Stomach (tissue), 9 donors: ENCODE results near the gene CAMSAP1. TPM values are rescaled to one million over a fixed set of nuclear protein-coding genes. Genes with fewer than 3 reads are reported as not detected.

Source experiments
- DNase-seq, 2 donors: peaks; one replicate each; pipeline versions ENCODE4 v3.0.0 to v3.0.0-alpha.2; 2013 to 2019
- H3K27ac ChIP-seq, 5 donors: fragments of 200-600 bp in 4 of 5; sonication (generic) in 4 of 5; one replicate each; pipeline ENCODE4 v1.5.1; 2013 to 2019; ENCODE audit warnings: mild to moderate bottlenecking in 1 of 5, moderate library complexity in 1 of 5
- H3K27me3 ChIP-seq, 3 donors: fragments of 200-600 bp; sonication (generic); one replicate each; pipeline ENCODE4 v1.5.1; 2017 to 2019; ENCODE audit warnings: mixed run types in 1 of 3
- H3K36me3 ChIP-seq, 4 donors: fragments of 200-600 bp; sonication (generic); 1 replicate in 3 of 4; 2 replicates in 1 of 4; pipeline ENCODE4 v1.5.1; 2016 to 2019
- H3K4me1 ChIP-seq, 4 donors: fragments of 200-600 bp; sonication (generic); one replicate each; pipeline ENCODE4 v1.5.1; 2016 to 2019
- H3K4me3 ChIP-seq, 4 donors: fragments of 200-600 bp; sonication (generic) in 3 of 4; one replicate each; pipeline ENCODE4 v1.5.1; 2016 to 2019; ENCODE audit warnings: mild to moderate bottlenecking in 1 of 4
- H3K9me3 ChIP-seq, 4 donors: fragments of 200-600 bp; sonication (generic); one replicate each; pipeline ENCODE4 v1.5.1; 2016 to 2019
- EP300 ChIP-seq: sonication (generic); formaldehyde crosslinking; IDR thresholded peaks from one replicate; pipeline ENCODE4 v1.6.1; 2017; ENCODE audit warnings: antibody characterized with exemption
- POLR2A ChIP-seq, 4 donors: fragments of 450-650 bp; IDR thresholded peaks; one replicate each; pipeline ENCODE4 v1.6.1; 2016; ENCODE audit warnings: antibody characterized with exemption in 4 of 4, control low read depth in 2 of 4, mild to moderate bottlenecking in 1 of 4, moderate library complexity in 1 of 4
- POLR2AphosphoS5 ChIP-seq, 3 donors: sonication (generic); formaldehyde crosslinking; IDR thresholded peaks; one replicate each; pipeline ENCODE4 v1.6.1; 2016; ENCODE audit warnings: antibody characterized with exemption in 3 of 3
- WGBS, 5 donors: extraction: QIAGEN DNeasy Blood & Tissue Kit in 3 of 5; methylation state at CpG; one replicate each; pipeline versions ENCODE4 v1.1.5 to v1.1.7; 2013 to 2018; 5-methylcytosine and 5-hydroxymethylcytosine counted together
- intact Hi-C: fragments of 100-400 bp; cut with DNase I; formaldehyde crosslinking; loops from one replicate; pipeline ENCODE4 v1.15.1; 2023; ENCODE audit warnings: low total_unique reads
- polyA plus RNA-seq, 3 donors: library from polyadenylated mRNA; stranded (reverse); fragments of 200-250 nt; gene quantifications; one replicate each; pipeline ENCODE4 v1.2.3, GENCODE V29; 2013
- total RNA-seq, 5 donors: library from RNA; depleted of rRNA; stranded (reverse); fragments of >200 nt; gene quantifications; one replicate each; pipeline versions ENCODE4 v1.1.0 to v1.2.3, GENCODE V29; 2014 to 2016
- TF ChIP-seq, protein P1 (sequence below), 7 experiments: fragments of 450-650 bp in 4 of 7; fragments of 200-600 bp in 3 of 7; sonication (generic) in 3 of 7; IDR thresholded peaks; one replicate each; pipeline ENCODE4 v1.5.1; 2016 to 2019; ENCODE audit warnings: antibody characterized with exemption in 7 of 7, control low read depth in 2 of 7, mild to moderate bottlenecking in 1 of 7
- donor health status: healthy with polysubstance abuse.
- donor health status: Bipolar disorder and iron deficiency.
- donor health status: healthy.

The CAMSAP1 gene
- total and polyA plus RNA-seq, 8 donors: 2.4 to 238 (median 12.7) TPM

DNA sequence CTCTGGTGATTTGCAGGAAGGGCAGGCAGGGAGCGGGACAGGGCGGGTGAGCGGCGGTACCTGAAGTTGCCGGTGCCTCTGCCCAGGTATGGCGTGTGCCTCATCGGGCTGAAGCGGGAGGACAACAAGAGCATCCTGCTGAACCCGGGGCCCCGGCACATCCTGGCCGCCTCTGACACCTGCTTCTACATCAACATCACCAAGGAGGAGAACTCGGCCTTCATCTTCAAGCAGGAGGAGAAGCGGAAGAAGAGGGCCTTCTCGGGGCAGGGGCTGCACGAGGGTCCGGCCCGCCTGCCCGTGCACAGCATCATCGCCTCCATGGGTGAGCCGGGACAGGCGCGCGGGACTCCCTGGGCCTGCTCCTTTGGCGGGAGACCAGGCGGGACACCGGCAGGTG is 136.6 kb downstream of the CAMSAP1 start:
- no peak overlapping the region for H3K4me3 ChIP-seq
- H3K27ac ChIP-seq: no peak overlapping the region
- no peak for DNase-seq
- H3K27me3 ChIP-seq: peaks cover 0 to 50% (median 0%) of the 10 kb centered on the region in 3 donors
- 85 to 91% (median 86%) methylated on average over 25 to 26 of the region's 26 CpGs for WGBS, 5 donors
- H3K4me1 ChIP-seq: no peaks in the 10 kb centered on the region
- peaks cover 3 to 17% (median 12%) of the 10 kb centered on the region in 4 donors for H3K9me3 ChIP-seq
- intact Hi-C loops: no loop called here
- TF ChIP-seq POLR2A (IDR thresholded peaks at IDR 0.05): no peak
- no peak for TF ChIP-seq EP300
- TF ChIP-seq POLR2AphosphoS5 (IDR thresholded peaks at IDR 0.05): no peak
- TF ChIP-seq, protein P1, sequence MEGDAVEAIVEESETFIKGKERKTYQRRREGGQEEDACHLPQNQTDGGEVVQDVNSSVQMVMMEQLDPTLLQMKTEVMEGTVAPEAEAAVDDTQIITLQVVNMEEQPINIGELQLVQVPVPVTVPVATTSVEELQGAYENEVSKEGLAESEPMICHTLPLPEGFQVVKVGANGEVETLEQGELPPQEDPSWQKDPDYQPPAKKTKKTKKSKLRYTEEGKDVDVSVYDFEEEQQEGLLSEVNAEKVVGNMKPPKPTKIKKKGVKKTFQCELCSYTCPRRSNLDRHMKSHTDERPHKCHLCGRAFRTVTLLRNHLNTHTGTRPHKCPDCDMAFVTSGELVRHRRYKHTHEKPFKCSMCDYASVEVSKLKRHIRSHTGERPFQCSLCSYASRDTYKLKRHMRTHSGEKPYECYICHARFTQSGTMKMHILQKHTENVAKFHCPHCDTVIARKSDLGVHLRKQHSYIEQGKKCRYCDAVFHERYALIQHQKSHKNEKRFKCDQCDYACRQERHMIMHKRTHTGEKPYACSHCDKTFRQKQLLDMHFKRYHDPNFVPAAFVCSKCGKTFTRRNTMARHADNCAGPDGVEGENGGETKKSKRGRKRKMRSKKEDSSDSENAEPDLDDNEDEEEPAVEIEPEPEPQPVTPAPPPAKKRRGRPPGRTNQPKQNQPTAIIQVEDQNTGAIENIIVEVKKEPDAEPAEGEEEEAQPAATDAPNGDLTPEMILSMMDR (IDR thresholded peaks at IDR 0.05): no peak
- H3K36me3 ChIP-seq: no peaks in the 10 kb centered on the region

DNA sequence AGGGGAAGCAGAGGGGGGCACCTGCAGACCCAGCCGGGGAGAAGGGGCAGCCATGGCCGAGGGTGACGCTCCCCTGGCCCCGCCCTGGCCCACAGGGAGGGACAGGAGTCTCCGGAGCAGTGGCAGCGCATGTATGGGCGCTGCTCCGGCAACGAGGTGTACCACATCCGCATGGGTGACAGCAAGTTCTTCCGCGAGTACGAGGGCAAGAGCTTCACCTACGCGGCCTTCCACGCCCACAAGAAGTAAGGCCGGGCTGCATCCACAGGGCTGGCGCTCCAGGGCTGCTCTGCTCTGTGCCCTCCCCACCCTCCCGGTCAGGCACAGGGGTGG is 137.2 kb downstream of the CAMSAP1 start:
- Histone ChIP-seq H3K4me1 (no peaks in the 10 kb centered on the region), H3K27me3 (peaks cover 0 to 50% (median 0%) of the 10 kb centered on the region in 3 donors), H3K36me3 (no peaks in the 10 kb centered on the region), H3K9me3 (peaks cover 6 to 23% (median 18%) of the 10 kb centered on the region in 4 donors), H3K27ac (no peak overlapping the region), H3K4me3 (no peak overlapping the region)
- TF ChIP-seq POLR2AphosphoS5 (IDR thresholded peaks at IDR 0.05) (no peak), POLR2A (IDR thresholded peaks at IDR 0.05) (no peak), EP300 (no peak)
- TF ChIP-seq, protein P1 (IDR thresholded peaks at IDR 0.05): no peak
- intact Hi-C loops: no loop called here
- DNase-seq: no peak
- 67 to 88% (median 83%) methylated on average over 12 to 19 of the region's 19 CpGs for WGBS, 5 donors

DNA sequence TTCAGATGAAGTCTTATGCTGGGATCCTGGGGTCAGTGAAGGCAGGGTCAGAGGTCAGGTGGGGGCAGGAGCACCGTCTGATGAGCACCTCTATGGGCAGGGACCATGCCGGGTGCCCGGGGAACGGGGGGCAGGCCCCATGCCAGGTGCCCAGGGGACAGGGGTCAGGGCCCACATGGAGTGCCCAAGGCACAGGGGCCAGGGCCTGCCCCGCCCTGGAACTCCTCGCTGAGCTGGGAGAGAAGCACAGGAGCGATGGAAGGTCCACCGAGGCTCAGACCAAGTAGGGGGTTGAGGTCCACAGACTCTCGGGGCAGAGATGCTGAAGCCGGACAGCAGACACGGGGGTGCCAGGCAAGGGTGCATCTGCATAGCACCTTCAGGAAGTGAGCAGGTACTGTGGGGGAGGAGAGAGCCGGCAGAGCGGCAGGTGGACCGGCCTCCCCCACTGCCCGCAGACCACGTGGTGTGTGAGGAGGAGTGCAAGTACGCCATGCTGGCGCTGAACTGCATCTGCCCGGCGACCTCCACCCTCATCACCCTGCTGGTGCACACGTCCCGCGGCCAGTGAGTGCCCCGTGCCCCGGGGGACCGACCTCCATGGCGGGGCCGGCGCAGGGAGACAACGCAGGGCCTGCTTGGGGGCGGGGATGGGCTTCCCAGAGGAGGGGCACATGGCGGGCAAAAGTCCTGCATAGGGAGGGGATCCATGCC is 137.7 kb downstream of the CAMSAP1 start:
- H3K27me3 ChIP-seq: peaks cover 0 to 46% (median 0%) of the 10 kb centered on the region in 3 donors
- no peaks in the 10 kb centered on the region for H3K36me3 ChIP-seq
- H3K4me1 ChIP-seq: no peaks in the 10 kb centered on the region
- H3K9me3 ChIP-seq: peaks cover 6 to 28% (median 22%) of the 10 kb centered on the region in 4 donors
- TF ChIP-seq, protein P1 (IDR thresholded peaks at IDR 0.05): no peak
- TF ChIP-seq EP300: no peak
- TF ChIP-seq POLR2AphosphoS5 (IDR thresholded peaks at IDR 0.05): no peak
- TF ChIP-seq POLR2A (IDR thresholded peaks at IDR 0.05): no peak
- WGBS, 5 donors: 87 to 90% (median 88%) methylated on average over 21 to 32 of the region's 32 CpGs
- intact Hi-C loops: no loop called here
- no peak for DNase-seq
- H3K4me3 ChIP-seq: no peak overlapping the region
- H3K27ac ChIP-seq: no peak overlapping the region

DNA sequence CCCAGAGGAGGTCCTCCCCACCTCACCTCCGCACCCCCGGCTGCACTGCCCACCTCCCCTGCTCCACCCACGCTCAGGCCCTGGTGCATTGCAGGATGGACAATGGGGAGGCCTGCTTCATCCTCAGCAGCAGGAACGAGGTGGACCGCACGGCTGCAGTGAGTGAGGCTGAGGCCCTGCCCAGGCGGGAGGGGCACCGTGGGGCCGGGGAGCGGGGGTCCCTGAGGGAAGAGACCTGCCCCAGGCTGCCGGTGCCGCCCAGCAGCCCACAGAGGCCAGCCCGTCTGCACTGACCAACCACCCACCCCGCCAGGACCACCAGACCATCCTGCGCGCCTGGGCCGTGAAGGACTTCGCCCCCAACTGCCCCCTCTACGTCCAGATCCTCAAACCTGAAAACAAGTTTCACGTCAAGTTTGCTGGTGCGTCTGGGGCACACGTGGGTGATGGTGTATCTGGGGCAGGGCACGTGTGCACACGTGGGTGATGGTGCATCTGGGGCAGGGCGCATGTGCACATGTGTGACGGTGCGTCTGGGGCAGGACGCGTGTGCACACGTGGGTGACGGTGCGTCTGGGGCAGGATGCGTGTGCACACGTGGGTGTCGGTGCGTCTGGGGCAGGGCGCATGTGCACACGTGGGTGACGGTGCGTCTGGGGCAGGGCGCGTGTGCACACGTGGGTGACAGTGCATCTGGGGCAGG is 138.7 kb downstream of the CAMSAP1 start:
- Histone ChIP-seq H3K4me3 (no peak overlapping the region), H3K4me1 (no peaks in the 10 kb centered on the region), H3K36me3 (no peaks in the 10 kb centered on the region), H3K9me3 (peaks cover 6 to 31% (median 22%) of the 10 kb centered on the region in 4 donors), H3K27me3 (peaks cover 0 to 46% (median 0%) of the 10 kb centered on the region in 3 donors), H3K27ac (no peak overlapping the region)
- intact Hi-C loops: no loop called here
- no peak for TF ChIP-seq POLR2A (IDR thresholded peaks at IDR 0.05)
- TF ChIP-seq, protein P1 (IDR thresholded peaks at IDR 0.05): no peak
- TF ChIP-seq EP300: no peak
- no peak for TF ChIP-seq POLR2AphosphoS5 (IDR thresholded peaks at IDR 0.05)
- DNase-seq: no peak
- WGBS, 5 donors: 80 to 92% (median 87%) methylated on average over 17 to 43 of the region's 43 CpGs
